HEK293 (cell line): ENCODE measurements around the gene RNF212.

Source experiments
- CTCF ChIA-PET: fragments of 350-600 bp; formaldehyde crosslinking; extraction: SDS; loops from one replicate; lab custom pipeline; 2021; ENCODE audit warnings: antibody characterized with exemption; lab: Yijun Ruan, JAX
- POLR2A ChIA-PET: fragments of 300-600 bp; formaldehyde crosslinking; extraction: SDS; loops from one replicate; lab custom pipeline; 2020; ENCODE audit warnings: antibody characterized with exemption, inconsistent platforms; lab: Yijun Ruan, JAX
- H3K27ac ChIP-seq: fragments of 200-500 bp; sonication (Bioruptor generic); 2 replicates; pipeline ENCODE4 v1.5.1; 2014; ENCODE audit warnings: low read depth, low read length, control low read depth, inconsistent platforms; ENCODE audit errors: extremely low read depth
- H3K36me3 ChIP-seq, 2 experiments: fragments of 200-500 bp in 1 of 2; sonication (Bioruptor generic) in 1 of 2; 1 replicate in 1 of 2; 2 replicates in 1 of 2; pipeline ENCODE4 v1.5.1; 2014 to 2017; ENCODE audit warnings: inconsistent platforms in 2 of 2, low read length in 2 of 2; ENCODE audit not compliant: control insufficient read depth in 2 of 2, insufficient read depth in 1 of 2
- H3K4me1 ChIP-seq: fragments of 200-500 bp; sonication (Bioruptor generic); 2 replicates; pipeline ENCODE4 v1.5.1; 2014; ENCODE audit warnings: mild to moderate bottlenecking, low read length, inconsistent platforms; ENCODE audit not compliant: control insufficient read depth, insufficient read depth
- H3K4me3 ChIP-seq: 2 replicates; pipeline ENCODE4 v1.5.1; 2011; ENCODE audit warnings: low read depth, mild to moderate bottlenecking, control low read depth, low read length, moderate library complexity
- H3K9me3 ChIP-seq: fragments of 200-500 bp; sonication (Bioruptor generic); 2 replicates; pipeline ENCODE4 v1.5.1; 2014; ENCODE audit warnings: low read depth, low read length, inconsistent platforms; ENCODE audit not compliant: control insufficient read depth, insufficient read depth
- IKZF3 ChIP-seq: fragments of 450-650 bp; IDR thresholded peaks from 2 replicates; pipeline ENCODE4 v1.5.0; 2018; ENCODE audit warnings: missing biosample characterization, mild to moderate bottlenecking, missing genetic modification characterization, moderate library complexity
- KLF10 ChIP-seq: fragments of 450-650 bp; IDR thresholded peaks from 2 replicates; pipeline ENCODE4 v1.5.1; 2018; ENCODE audit warnings: missing biosample characterization, mild to moderate bottlenecking, missing genetic modification characterization
- SP7 ChIP-seq: fragments of 450-650 bp; formaldehyde crosslinking; IDR thresholded peaks from 2 replicates; pipeline ENCODE4 v1.5.1; 2016; ENCODE audit warnings: missing biosample characterization, missing genetic modification characterization
- YY2 ChIP-seq: fragments of 450-650 bp; formaldehyde crosslinking; IDR thresholded peaks from 2 replicates; pipeline ENCODE4 v1.5.1; 2016; ENCODE audit warnings: missing biosample characterization, missing genetic modification characterization
- ZBTB1 ChIP-seq: fragments of 450-650 bp; formaldehyde crosslinking; IDR thresholded peaks from 2 replicates; pipeline ENCODE4 v1.5.1; 2016; ENCODE audit warnings: missing biosample characterization, missing genetic modification characterization
- ZBTB17 ChIP-seq: fragments of 450-650 bp; formaldehyde crosslinking; IDR thresholded peaks from 2 replicates; pipeline ENCODE4 v1.5.1; 2016; ENCODE audit warnings: missing biosample characterization, missing genetic modification characterization
- ZBTB7A ChIP-seq: fragments of 450-650 bp; formaldehyde crosslinking; IDR thresholded peaks from 2 replicates; pipeline ENCODE4 v1.5.1; 2016; ENCODE audit warnings: low read depth, missing biosample characterization, missing genetic modification characterization
- ZNF155 ChIP-seq: fragments of 450-650 bp; formaldehyde crosslinking; IDR thresholded peaks from 2 replicates; pipeline ENCODE4 v1.5.1; 2016; ENCODE audit warnings: missing biosample characterization, missing genetic modification characterization
- ZNF157 ChIP-seq: fragments of 450-650 bp; formaldehyde crosslinking; IDR thresholded peaks from 2 replicates; pipeline ENCODE4 v1.5.1; 2016; ENCODE audit warnings: missing biosample characterization, missing genetic modification characterization
- ZNF19 ChIP-seq: fragments of 450-650 bp; formaldehyde crosslinking; IDR thresholded peaks from 2 replicates; pipeline ENCODE4; 2016; ENCODE audit warnings: missing biosample characterization, missing genetic modification characterization, low read depth
- ZNF274 ChIP-seq, 2 experiments: fragments of 200-500 bp in 1 of 2; fragments of 450-650 bp in 1 of 2; sonication (Bioruptor generic) in 1 of 2; formaldehyde crosslinking in 1 of 2; IDR thresholded peaks; 2 replicates each; pipeline versions ENCODE4 v1.5.1 to v1.6.1; 2014 to 2016; ENCODE audit warnings: borderline replicate concordance in 1 of 2, inconsistent platforms in 1 of 2, low read length in 1 of 2, missing biosample characterization in 1 of 2, missing genetic modification characterization in 1 of 2
- ZNF48 ChIP-seq: fragments of 450-650 bp; formaldehyde crosslinking; IDR thresholded peaks from 2 replicates; pipeline ENCODE4 v1.5.1; 2016; ENCODE audit warnings: missing biosample characterization, missing genetic modification characterization
- ZNF558 ChIP-seq: fragments of 450-650 bp; formaldehyde crosslinking; IDR thresholded peaks from 2 replicates; pipeline ENCODE4 v1.5.1; 2016; ENCODE audit warnings: missing biosample characterization, missing genetic modification characterization
- ZNF571 ChIP-seq: fragments of 450-650 bp; formaldehyde crosslinking; IDR thresholded peaks from 2 replicates; pipeline ENCODE4 v1.5.0; 2017; ENCODE audit warnings: missing biosample characterization, missing genetic modification characterization
- ZNF623 ChIP-seq: fragments of 450-650 bp; formaldehyde crosslinking; IDR thresholded peaks from 2 replicates; pipeline ENCODE4 v1.5.1; 2016; ENCODE audit warnings: missing biosample characterization, missing genetic modification characterization
- ZNF677 ChIP-seq: fragments of 450-650 bp; IDR thresholded peaks from 2 replicates; pipeline ENCODE4 v1.5.0; 2018; ENCODE audit warnings: missing biosample characterization, mild to moderate bottlenecking, missing genetic modification characterization, moderate library complexity
- ZNF701 ChIP-seq: fragments of 450-650 bp; formaldehyde crosslinking; IDR thresholded peaks from 2 replicates; pipeline ENCODE4 v1.5.1; 2016; ENCODE audit warnings: missing biosample characterization, missing genetic modification characterization
- ZNF785 ChIP-seq: fragments of 450-650 bp; formaldehyde crosslinking; IDR thresholded peaks from 2 replicates; pipeline ENCODE4 v1.5.1; 2016; ENCODE audit warnings: missing biosample characterization, missing genetic modification characterization
- ZXDB ChIP-seq: fragments of 450-650 bp; formaldehyde crosslinking; IDR thresholded peaks from 2 replicates; pipeline ENCODE4 v1.5.1; 2016; ENCODE audit warnings: missing biosample characterization, missing genetic modification characterization
- TF ChIP-seq, protein P1 (sequence below): fragments of 450-650 bp; formaldehyde crosslinking; optimal IDR thresholded peaks from 2 replicates; pipeline ENCODE3; 2016; ENCODE audit warnings: missing biosample characterization, mild to moderate bottlenecking, missing genetic modification characterization
- TF ChIP-seq, protein P2 (sequence below): IDR thresholded peaks from 2 replicates; pipeline ENCODE4 v1.6.1; 2011; ENCODE audit warnings: mild to moderate bottlenecking, low read depth, low read length, borderline replicate concordance
- TF ChIP-seq, protein P3 (sequence below): fragments of 450-650 bp; formaldehyde crosslinking; IDR thresholded peaks from 2 replicates; pipeline ENCODE4 v1.5.1; 2016; ENCODE audit warnings: missing biosample characterization, missing genetic modification characterization

RNF212 gene

GRCh38 chr4:1038948-1039492 is 74.3 kb downstream of the RNF212 start (continued):
- TF ChIP-seq IKZF3 (tag by site-specific recombination): no peak
- TF ChIP-seq ZNF274 (IDR thresholded peaks at IDR 0.05; ENCODE audit: low read length): no peak
- no peak for TF ChIP-seq ZNF274 (tag by site-specific recombination; IDR thresholded peaks at IDR 0.05; ENCODE audit: borderline replicate concordance)

GRCh38 chr4:1036976-1037810 is 76.2 kb downstream of the RNF212 start:
- Histone ChIP-seq H3K27ac (no peak overlapping the region), H3K9me3 (no peaks in the 10 kb centered on the region), H3K4me3 (no peak overlapping the region), H3K4me1 (no peaks in the 10 kb centered on the region; the same call in 1 of the 2 replicates)
- ChIA-PET POLR2A (no interaction called here), CTCF (no interaction called here)
- no peak for TF ChIP-seq ZBTB7A (tag by site-specific recombination)
- TF ChIP-seq ZBTB17 (tag by site-specific recombination): no peak
- TF ChIP-seq YY2 (tag by site-specific recombination): no peak
- TF ChIP-seq ZNF558 (tag by site-specific recombination): no peak
- no peak for TF ChIP-seq ZBTB1 (tag by site-specific recombination)
- TF ChIP-seq ZNF19 (tag by site-specific recombination): no peak
- no peak for TF ChIP-seq ZXDB (tag by site-specific recombination)
- TF ChIP-seq KLF10: no peak
- no peak for TF ChIP-seq ZNF157 (tag by site-specific recombination)
- no peak for TF ChIP-seq ZNF571 (tag by site-specific recombination)
- TF ChIP-seq ZNF623 (tag by site-specific recombination): no peak
- TF ChIP-seq ZNF48 (tag by site-specific recombination): no peak
- TF ChIP-seq, protein P1, sequence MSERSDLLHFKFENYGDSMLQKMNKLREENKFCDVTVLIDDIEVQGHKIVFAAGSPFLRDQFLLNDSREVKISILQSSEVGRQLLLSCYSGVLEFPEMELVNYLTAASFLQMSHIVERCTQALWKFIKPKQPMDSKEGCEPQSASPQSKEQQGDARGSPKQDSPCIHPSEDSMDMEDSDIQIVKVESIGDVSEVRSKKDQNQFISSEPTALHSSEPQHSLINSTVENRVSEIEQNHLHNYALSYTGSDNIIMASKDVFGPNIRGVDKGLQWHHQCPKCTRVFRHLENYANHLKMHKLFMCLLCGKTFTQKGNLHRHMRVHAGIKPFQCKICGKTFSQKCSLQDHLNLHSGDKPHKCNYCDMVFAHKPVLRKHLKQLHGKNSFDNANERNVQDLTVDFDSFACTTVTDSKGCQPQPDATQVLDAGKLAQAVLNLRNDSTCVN (tag by site-specific recombination): no peak
- no peak for TF ChIP-seq ZNF785 (tag by site-specific recombination)
- no peak for TF ChIP-seq ZNF155 (tag by site-specific recombination)
- TF ChIP-seq, protein P2, sequence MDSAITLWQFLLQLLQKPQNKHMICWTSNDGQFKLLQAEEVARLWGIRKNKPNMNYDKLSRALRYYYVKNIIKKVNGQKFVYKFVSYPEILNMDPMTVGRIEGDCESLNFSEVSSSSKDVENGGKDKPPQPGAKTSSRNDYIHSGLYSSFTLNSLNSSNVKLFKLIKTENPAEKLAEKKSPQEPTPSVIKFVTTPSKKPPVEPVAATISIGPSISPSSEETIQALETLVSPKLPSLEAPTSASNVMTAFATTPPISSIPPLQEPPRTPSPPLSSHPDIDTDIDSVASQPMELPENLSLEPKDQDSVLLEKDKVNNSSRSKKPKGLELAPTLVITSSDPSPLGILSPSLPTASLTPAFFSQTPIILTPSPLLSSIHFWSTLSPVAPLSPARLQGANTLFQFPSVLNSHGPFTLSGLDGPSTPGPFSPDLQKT: no peak
- no peak for TF ChIP-seq ZNF701 (tag by site-specific recombination)
- no peak for TF ChIP-seq SP7
- no peak for TF ChIP-seq ZNF677 (tag by site-specific recombination)
- TF ChIP-seq, all 188 proteins: peak for 0
- no peaks in the 10 kb centered on the region for H3K36me3 ChIP-seq

- no peaks in the 10 kb centered on the region; the same call in 1 of the 2 replicates for H3K4me1 ChIP-seq
- TF ChIP-seq, protein P3, sequence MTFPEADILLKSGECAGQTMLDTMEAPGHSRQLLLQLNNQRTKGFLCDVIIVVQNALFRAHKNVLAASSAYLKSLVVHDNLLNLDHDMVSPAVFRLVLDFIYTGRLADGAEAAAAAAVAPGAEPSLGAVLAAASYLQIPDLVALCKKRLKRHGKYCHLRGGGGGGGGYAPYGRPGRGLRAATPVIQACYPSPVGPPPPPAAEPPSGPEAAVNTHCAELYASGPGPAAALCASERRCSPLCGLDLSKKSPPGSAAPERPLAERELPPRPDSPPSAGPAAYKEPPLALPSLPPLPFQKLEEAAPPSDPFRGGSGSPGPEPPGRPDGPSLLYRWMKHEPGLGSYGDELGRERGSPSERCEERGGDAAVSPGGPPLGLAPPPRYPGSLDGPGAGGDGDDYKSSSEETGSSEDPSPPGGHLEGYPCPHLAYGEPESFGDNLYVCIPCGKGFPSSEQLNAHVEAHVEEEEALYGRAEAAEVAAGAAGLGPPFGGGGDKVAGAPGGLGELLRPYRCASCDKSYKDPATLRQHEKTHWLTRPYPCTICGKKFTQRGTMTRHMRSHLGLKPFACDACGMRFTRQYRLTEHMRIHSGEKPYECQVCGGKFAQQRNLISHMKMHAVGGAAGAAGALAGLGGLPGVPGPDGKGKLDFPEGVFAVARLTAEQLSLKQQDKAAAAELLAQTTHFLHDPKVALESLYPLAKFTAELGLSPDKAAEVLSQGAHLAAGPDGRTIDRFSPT (tag by site-specific recombination): 0 out of 2 replicates have a peak, but pooled peaks have one; percentile 24
- no peak for TF ChIP-seq ZNF701 (tag by site-specific recombination)
- TF ChIP-seq, all 188 proteins: peak for 1
- CTCF ChIA-PET: no interaction called here
- no peak overlapping the region for H3K4me3 ChIP-seq
- POLR2A ChIA-PET: no interaction called here
- no peaks in the 10 kb centered on the region for H3K36me3 ChIP-seq
- H3K27ac ChIP-seq: no peak overlapping the region
- H3K9me3 ChIP-seq: no peaks in the 10 kb centered on the region
Observed at GRCh38 chr4:1036095-1036494, 77.3 kb downstream of the RNF212 start.
